ENCODE results near the gene SLC25A45.

Gene SLC25A45

DNA sequence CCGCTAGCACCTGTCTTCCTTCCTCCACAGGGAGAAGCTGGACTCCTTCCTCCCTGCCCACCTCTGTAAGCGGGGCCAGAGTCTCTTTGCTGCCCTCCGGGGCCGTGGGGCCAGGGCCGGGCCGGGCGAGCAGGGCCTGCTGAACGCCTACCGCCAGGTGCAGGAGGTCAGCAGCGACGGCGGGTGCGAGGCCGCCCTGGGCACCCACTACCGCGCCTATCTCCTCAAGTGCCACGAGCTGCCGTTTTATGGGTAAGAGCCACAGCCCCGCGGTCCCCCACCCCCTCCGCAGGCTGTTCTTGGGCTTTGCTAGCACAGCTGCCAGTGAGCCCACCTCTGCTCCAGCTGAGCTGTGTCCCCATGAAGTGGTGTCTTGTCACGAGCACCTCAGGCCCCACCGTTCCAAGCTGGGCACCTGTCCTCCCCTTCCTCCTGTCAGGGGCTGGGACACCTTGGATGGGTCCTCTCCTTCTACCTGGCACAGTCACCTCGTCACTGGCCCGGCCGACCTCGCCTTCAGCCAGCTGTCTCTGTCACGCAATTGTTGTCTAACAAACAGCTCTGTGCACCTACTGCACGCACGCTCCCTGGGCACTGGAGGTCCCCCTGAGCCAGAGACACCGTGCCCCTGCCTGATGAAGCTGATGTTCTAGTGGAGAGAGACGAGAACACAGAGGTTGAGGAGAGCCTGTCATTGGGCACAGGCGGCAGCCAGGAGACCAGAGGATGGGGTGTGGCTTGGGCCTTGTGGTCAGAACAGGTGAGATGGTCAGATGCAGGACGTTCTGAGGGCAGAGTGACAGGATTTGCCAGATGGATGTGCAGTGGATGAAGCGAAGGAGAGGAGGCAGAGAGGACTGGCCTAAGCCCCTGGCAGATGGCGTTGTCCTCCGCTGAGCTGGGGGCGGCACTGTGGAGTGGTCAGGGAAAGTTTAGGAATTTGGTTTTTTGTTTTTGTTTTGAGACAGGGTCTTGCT is 14.6 kb upstream of the SLC25A45 start:
- in situ Hi-C loops (cut with HindIII; ENCODE audit: low pct_unique_long_range_greater_than_20kb, low sequenced_read_pairs): no loop called here
- no peak for DNase-seq (ENCODE audit: low read depth in 1 of 2, low spot score in 1 of 2)
- no peak for TF ChIP-seq JUND (IDR thresholded peaks at IDR 0.05; ENCODE audit: low read depth)

GRCh38 chr11:65395961-65396530 is 13.6 kb upstream of the SLC25A45 start:
- TF ChIP-seq JUND (IDR thresholded peaks at IDR 0.05; ENCODE audit: low read depth): no peak
- in situ Hi-C loops (cut with HindIII; ENCODE audit: low pct_unique_long_range_greater_than_20kb, low sequenced_read_pairs): no loop called here
- no peak for DNase-seq (ENCODE audit: low read depth in 1 of 2, low spot score in 1 of 2)

GRCh38 chr11:65394125-65394536 is 11.7 kb upstream of the SLC25A45 start:
- no peak for DNase-seq (ENCODE audit: low read depth in 1 of 2, low spot score in 1 of 2)
- in situ Hi-C loops (cut with HindIII; ENCODE audit: low pct_unique_long_range_greater_than_20kb, low sequenced_read_pairs): no loop called here
- no peak for TF ChIP-seq JUND (IDR thresholded peaks at IDR 0.05; ENCODE audit: low read depth)

- in situ Hi-C loops (cut with HindIII; ENCODE audit: low pct_unique_long_range_greater_than_20kb, low sequenced_read_pairs): no loop called here
- DNase-seq (ENCODE audit: low read depth in 1 of 2, low spot score in 1 of 2): no peak
- no peak for TF ChIP-seq JUND (IDR thresholded peaks at IDR 0.05; ENCODE audit: low read depth)
Observed at GRCh38 chr11:65393513-65394079, 11.2 kb upstream of the SLC25A45 start.

GRCh38 chr11:65392899-65393298 is 10.5 kb upstream of the SLC25A45 start:
- DNase-seq (ENCODE audit: low read depth in 1 of 2, low spot score in 1 of 2): no peak
- TF ChIP-seq JUND (IDR thresholded peaks at IDR 0.05; ENCODE audit: low read depth): no peak
- in situ Hi-C loops (cut with HindIII; ENCODE audit: low pct_unique_long_range_greater_than_20kb, low sequenced_read_pairs): no loop called here

DNA sequence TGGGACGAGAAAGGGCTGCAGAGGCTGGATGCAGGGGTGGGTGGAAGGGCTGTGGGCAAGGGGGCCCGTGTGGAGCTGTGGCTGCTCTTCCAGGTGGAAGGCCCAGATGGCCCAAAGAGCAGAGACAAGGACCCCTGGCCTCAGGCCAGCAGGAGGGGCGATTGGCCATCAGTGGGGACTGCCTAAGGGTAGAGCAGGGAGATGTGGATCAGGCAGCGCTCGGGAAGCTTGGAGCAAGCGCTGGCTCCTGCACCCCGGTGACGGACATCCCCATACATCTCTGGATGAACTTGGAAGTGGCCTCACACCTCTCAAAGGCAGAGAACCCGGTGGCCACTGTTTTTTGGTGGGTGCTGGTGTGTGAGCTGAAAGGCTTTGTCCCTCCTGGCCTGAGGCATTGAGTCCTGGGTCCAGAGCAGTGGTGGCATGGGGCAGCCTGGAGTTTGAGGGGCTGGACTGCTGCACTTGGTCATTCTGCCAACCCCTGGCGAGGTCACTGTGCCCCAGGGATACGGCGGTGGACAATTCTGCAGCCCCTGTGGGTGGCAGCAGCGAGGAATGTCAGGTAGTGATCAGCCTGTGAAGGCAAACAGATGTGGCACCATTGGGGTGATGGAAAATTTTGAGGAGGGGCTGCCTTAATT is 9.9 kb upstream of the SLC25A45 start:
- in situ Hi-C loops (cut with HindIII; ENCODE audit: low pct_unique_long_range_greater_than_20kb, low sequenced_read_pairs): no loop called here
- no peak for DNase-seq (ENCODE audit: low read depth in 1 of 2, low spot score in 1 of 2)

DNA sequence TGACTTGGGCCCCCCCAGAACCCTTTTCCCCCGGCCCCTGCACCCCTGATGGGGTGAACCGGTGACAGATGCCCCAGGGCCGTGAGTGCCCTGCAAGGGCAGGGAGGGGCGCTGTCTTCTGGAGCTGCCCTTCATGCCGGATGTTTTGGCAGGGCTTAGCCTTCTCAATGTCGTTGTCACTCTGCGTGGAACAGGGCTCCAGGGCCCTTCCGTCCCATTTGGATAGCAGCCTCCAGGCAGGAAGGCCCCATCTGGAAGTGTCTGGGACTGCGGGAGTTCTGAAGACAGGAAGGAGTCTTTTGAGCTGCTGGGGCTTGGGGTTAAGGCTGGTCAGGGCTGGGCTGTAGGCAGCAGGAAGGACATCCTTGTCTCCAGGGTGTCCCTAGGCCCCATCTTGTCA is 8.6 kb upstream of the SLC25A45 start:
- no peak for TF ChIP-seq JUND (IDR thresholded peaks at IDR 0.05; ENCODE audit: low read depth)
- in situ Hi-C loops (cut with HindIII; ENCODE audit: low pct_unique_long_range_greater_than_20kb, low sequenced_read_pairs): no loop called here
- no peak for DNase-seq (ENCODE audit: low read depth in 1 of 2, low spot score in 1 of 2)

More for the DNA sequence above, 9.9 kb upstream of the SLC25A45 start:
- TF ChIP-seq JUND (IDR thresholded peaks at IDR 0.05; ENCODE audit: low read depth): no peak

- no peak for TF ChIP-seq JUND (IDR thresholded peaks at IDR 0.05; ENCODE audit: low read depth)
- in situ Hi-C loops (cut with HindIII; ENCODE audit: low pct_unique_long_range_greater_than_20kb, low sequenced_read_pairs): no loop called here
- no peak for DNase-seq (ENCODE audit: low read depth in 1 of 2, low spot score in 1 of 2)
Observed at GRCh38 chr11:65390099-65390941, 7.9 kb upstream of the SLC25A45 start.

DNA sequence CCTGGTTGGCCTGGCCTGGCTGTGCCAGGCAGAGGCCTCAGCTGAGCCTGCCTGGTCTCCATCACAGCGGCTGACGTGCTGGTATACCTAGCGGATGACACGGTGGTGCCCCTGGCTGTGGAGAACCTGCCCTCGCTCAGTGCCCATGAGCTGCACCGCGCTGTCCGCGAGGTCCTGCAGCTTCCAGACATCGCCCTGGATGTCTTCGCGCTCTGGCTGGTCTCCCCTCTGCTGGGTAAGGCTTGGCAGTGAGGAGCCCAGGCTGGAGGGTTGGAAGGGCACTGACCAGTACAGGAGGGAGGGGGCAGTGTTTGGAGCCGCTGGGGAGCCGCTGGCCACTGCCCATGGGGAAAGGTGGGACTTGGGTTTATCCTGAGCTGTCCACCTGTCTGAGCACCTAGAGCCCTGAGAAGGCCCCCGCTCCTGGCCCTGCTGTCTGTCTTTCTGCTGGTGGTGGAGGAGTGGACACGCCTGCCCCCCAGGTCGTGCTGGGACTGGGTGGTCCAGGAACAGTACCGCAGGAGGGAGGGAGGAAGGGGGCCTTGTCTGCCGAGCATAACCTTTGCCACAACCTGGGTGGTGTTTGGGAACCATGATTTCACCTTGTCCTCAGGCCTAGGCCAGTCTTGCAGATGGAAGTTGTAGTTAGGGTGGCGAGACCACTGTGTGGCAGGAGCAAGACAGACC is 7.0 kb upstream of the SLC25A45 start:
- in situ Hi-C loops (cut with HindIII; ENCODE audit: low pct_unique_long_range_greater_than_20kb, low sequenced_read_pairs): no loop called here
- DNase-seq (ENCODE audit: low read depth in 1 of 2, low spot score in 1 of 2): no peak
- TF ChIP-seq JUND (IDR thresholded peaks at IDR 0.05; ENCODE audit: low read depth): no peak

DNA sequence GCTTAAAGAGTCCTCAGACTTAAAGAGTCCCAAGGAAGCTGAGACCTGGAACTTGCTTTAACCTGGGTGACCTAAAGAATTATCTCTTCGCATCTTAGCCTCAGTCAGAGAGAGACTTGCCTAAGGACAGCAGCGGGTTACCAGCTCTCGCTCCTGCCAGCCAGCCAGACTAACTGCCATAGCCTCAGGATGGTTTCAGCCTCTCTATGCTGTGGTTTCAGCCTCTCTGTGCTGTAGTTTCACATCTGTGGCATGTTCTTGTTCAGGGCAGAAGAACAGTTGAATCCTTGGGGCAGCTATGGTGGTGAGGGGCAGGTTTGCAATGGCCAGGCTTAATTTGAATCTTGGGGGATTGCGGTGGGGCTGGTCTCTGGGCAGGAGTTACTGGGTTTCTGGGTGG is 6.3 kb upstream of the SLC25A45 start:
- DNase-seq (ENCODE audit: low read depth in 1 of 2, low spot score in 1 of 2): no peak
- TF ChIP-seq JUND (IDR thresholded peaks at IDR 0.05; ENCODE audit: low read depth): no peak
- in situ Hi-C loops (cut with HindIII; ENCODE audit: low pct_unique_long_range_greater_than_20kb, low sequenced_read_pairs): no loop called here

GRCh38 chr11:65386307-65387140 is 4.1 kb upstream of the SLC25A45 start, which contains the start of gene FRMD8:
FRMD8 (plus strand) TSS chr11:65386637; CDS start chr11:65387037, 400 bp downstream.
- in situ Hi-C loops (cut with HindIII; ENCODE audit: low pct_unique_long_range_greater_than_20kb, low sequenced_read_pairs): no loop called here
- no peak for TF ChIP-seq JUND (IDR thresholded peaks at IDR 0.05; ENCODE audit: low read depth)
- peak; percentile 92 to 94 for DNase-seq (ENCODE audit: low read depth in 1 of 2, low spot score in 1 of 2)
